NB4 (cell line): ENCODE measurements around the gene NOCT.

Experiments
- MYC ChIP-seq: IDR thresholded peaks from 2 replicates; pipeline ENCODE4 v1.6.1; 2011; ENCODE audit warnings: low read depth, low read length
- POLR2A ChIP-seq: IDR thresholded peaks from 2 replicates; pipeline ENCODE4 v1.6.1; 2011; ENCODE audit warnings: mild to moderate bottlenecking; ENCODE audit not compliant: insufficient read length; ENCODE audit errors: extremely low read depth
- TF ChIP-seq, protein P1 (sequence below): IDR thresholded peaks from one replicate; pipeline ENCODE4 v1.5.1; 2012; ENCODE audit warnings: low read depth, low read length
- TF ChIP-seq, protein P2 (sequence below): IDR thresholded peaks from 2 replicates; pipeline ENCODE4 v1.6.1; 2011; ENCODE audit warnings: low read depth, low read length

DNA sequence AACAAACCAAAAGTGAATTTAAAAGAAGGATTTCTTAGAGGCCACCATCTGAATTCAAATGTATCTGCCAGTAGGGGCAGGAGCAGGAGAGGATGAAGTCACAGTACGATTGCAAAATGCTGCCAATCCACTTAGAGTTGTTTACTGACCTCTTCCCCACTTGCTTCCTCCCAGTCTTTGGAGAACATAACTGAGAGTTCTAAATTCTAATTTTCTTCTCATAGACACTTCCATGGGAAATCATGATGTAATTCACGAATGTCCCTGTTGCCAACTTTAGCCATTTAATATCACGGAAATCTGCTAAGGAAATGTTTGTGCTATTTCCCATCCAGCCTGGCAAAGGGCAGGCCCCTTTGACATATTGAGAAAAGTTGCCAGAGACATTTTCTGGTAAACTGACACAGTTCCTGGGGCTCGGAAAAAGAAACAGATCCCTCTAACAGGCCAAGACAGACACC is 33.6 kb upstream of the NOCT start:
- TF ChIP-seq POLR2A: no peak
- TF ChIP-seq, protein P1, sequence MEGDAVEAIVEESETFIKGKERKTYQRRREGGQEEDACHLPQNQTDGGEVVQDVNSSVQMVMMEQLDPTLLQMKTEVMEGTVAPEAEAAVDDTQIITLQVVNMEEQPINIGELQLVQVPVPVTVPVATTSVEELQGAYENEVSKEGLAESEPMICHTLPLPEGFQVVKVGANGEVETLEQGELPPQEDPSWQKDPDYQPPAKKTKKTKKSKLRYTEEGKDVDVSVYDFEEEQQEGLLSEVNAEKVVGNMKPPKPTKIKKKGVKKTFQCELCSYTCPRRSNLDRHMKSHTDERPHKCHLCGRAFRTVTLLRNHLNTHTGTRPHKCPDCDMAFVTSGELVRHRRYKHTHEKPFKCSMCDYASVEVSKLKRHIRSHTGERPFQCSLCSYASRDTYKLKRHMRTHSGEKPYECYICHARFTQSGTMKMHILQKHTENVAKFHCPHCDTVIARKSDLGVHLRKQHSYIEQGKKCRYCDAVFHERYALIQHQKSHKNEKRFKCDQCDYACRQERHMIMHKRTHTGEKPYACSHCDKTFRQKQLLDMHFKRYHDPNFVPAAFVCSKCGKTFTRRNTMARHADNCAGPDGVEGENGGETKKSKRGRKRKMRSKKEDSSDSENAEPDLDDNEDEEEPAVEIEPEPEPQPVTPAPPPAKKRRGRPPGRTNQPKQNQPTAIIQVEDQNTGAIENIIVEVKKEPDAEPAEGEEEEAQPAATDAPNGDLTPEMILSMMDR: peak; percentile 19
- TF ChIP-seq, protein P2, sequence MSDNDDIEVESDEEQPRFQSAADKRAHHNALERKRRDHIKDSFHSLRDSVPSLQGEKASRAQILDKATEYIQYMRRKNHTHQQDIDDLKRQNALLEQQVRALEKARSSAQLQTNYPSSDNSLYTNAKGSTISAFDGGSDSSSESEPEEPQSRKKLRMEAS: no peak
- no peak for TF ChIP-seq MYC
